ENCODE measurements around the gene KAT2B. TPM values are rescaled to one million over a fixed set of nuclear protein-coding genes. Genes with fewer than 3 reads are reported as not detected.

Gene KAT2B
- total and polyA plus RNA-seq, 4 donors = 9.3 to 42.6 (median 17.3) TPM

- Histone ChIP-seq H3K9me3 (ENCODE audit: control insufficient read depth in 4 of 4, insufficient read depth in 3 of 4, low read length in 3 of 4) (no peaks in the 10 kb centered on the region), H3K4me3 (no peak overlapping the region), H3K9ac (ENCODE audit: insufficient read depth in 1 of 2, low read length in 2 of 2) (no peak overlapping the region), H3K27me3 (ENCODE audit: control insufficient read depth in 3 of 3, insufficient read depth in 3 of 3, low read length in 2 of 3) (no peaks in the 10 kb centered on the region), H3K36me3 (ENCODE audit: control insufficient read depth in 4 of 4, insufficient read depth in 4 of 4, low read length in 4 of 4) (peaks cover 2 to 9% (median 7%) of the 10 kb centered on the region in 4 donors), H3K4me1 (ENCODE audit: control insufficient read depth in 5 of 5, insufficient read depth in 5 of 5, low read length in 5 of 5) (peaks cover 0 to 9% (median 0%) of the 10 kb centered on the region in 5 donors), H3K27ac (ENCODE audit: low read depth in 1 of 2, low read length in 1 of 2) (no peak overlapping the region)
- DNase-seq = no peak
- TF ChIP-seq CTCF (IDR thresholded peaks at IDR 0.05; ENCODE audit: control extremely low read depth, extremely low read depth) = no peak
- no peak for ATAC-seq (ENCODE audit: insufficient read depth, low FRiP score)
- WGBS, 2 donors = 84 to 85% methylated on average over 2 of the region's 2 CpGs
These were observed 51.2 kb downstream of the KAT2B start for GRCh38 chr3:20091331-20092047.

GRCh38 chr3:20095470-20095869 lies 55.2 kb downstream of the KAT2B start:
- no peaks in the 10 kb centered on the region for H3K27me3 ChIP-seq (ENCODE audit: control insufficient read depth in 3 of 3, insufficient read depth in 3 of 3, low read length in 2 of 3)
- DNase-seq (no peak), ATAC-seq (ENCODE audit: insufficient read depth, low FRiP score) (no peak)
- H3K4me3 ChIP-seq = no peak overlapping the region
- H3K36me3 ChIP-seq (ENCODE audit: control insufficient read depth in 4 of 4, insufficient read depth in 4 of 4, low read length in 4 of 4) = peaks cover 4 to 12% (median 8%) of the 10 kb centered on the region in 4 donors
- H3K9me3 ChIP-seq (ENCODE audit: control insufficient read depth in 4 of 4, insufficient read depth in 3 of 4, low read length in 3 of 4) = no peaks in the 10 kb centered on the region
- 95 to 98% methylated on average over 4 of the region's 4 CpGs for WGBS, 2 donors
- TF ChIP-seq CTCF (IDR thresholded peaks at IDR 0.05; ENCODE audit: control extremely low read depth, extremely low read depth) = no peak
- no peak overlapping the region for H3K27ac ChIP-seq (ENCODE audit: low read depth in 1 of 2, low read length in 1 of 2)
- peaks cover 0 to 9% (median 0%) of the 10 kb centered on the region in 5 donors for H3K4me1 ChIP-seq (ENCODE audit: control insufficient read depth in 5 of 5, insufficient read depth in 5 of 5, low read length in 5 of 5)
- H3K9ac ChIP-seq (ENCODE audit: insufficient read depth in 1 of 2, low read length in 2 of 2) = no peak overlapping the region

- no peak for TF ChIP-seq CTCF (IDR thresholded peaks at IDR 0.05; ENCODE audit: control extremely low read depth, extremely low read depth)
- Histone ChIP-seq H3K4me3 (no peak overlapping the region), H3K27me3 (ENCODE audit: control insufficient read depth in 3 of 3, insufficient read depth in 3 of 3, low read length in 2 of 3) (no peaks in the 10 kb centered on the region), H3K27ac (ENCODE audit: low read depth in 1 of 2, low read length in 1 of 2) (no peak overlapping the region), H3K9me3 (ENCODE audit: control insufficient read depth in 4 of 4, insufficient read depth in 3 of 4, low read length in 3 of 4) (no peaks in the 10 kb centered on the region), H3K9ac (ENCODE audit: insufficient read depth in 1 of 2, low read length in 2 of 2) (no peak overlapping the region), H3K36me3 (ENCODE audit: control insufficient read depth in 4 of 4, insufficient read depth in 4 of 4, low read length in 4 of 4) (peaks cover 4 to 12% (median 9%) of the 10 kb centered on the region in 4 donors), H3K4me1 (ENCODE audit: control insufficient read depth in 5 of 5, insufficient read depth in 5 of 5, low read length in 5 of 5) (peaks cover 0 to 9% (median 0%) of the 10 kb centered on the region in 5 donors)
- 67 to 74% methylated on average over 3 of the region's 3 CpGs for WGBS, 2 donors
- peak in 1 of 3 donors; percentile 21 for DNase-seq
- no peak for ATAC-seq (ENCODE audit: insufficient read depth, low FRiP score)
These were observed 56.0 kb downstream of the KAT2B start for GRCh38 chr3:20096135-20096685.
